Measurements from ENCODE around the gene PTEN.

The PTEN gene

DNA sequence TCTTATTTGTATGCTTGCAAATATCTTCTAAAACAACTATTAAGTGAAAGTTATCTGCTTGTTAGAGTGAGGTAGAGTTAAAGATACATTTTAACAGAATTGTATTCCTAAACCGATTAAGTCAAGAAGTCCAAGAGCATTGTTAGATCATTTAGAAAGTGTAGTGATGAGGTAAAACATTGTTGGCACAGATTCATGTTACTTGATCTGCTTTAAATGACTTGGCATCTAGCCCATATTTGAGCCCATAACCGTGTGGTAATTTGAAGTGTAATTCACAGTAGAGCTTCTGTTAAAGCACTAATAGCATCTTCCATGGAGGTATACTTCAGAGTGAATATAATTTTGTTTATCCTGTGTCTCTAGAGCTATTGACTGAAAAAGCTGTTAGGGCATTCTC, 62.1 kb downstream of the PTEN start:
- no peak for DNase-seq

GRCh38 chr10:87927091-87927490, 63.7 kb downstream of the PTEN start:
- no peak for DNase-seq

GRCh38 chr10:87928996-87929395, 65.6 kb downstream of the PTEN start:
- no peak for DNase-seq

DNA sequence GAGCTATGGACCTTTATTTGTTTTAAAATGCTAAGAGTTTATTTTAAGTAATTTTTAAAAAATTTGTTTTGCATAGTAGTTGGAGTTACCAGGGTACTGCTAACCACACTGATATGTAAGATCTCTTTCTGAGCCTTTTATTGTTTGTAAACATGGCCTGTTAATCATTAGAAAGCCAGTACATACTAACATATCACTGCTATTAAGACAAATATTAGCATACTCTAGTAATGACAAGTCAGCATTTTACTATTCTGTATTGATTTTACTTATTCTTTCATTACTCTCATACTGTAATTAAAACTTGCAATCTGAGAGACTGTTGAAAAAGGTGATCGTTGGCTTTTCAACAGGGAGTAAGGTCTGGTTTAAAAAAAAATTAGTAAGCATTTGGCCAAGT, 66.7 kb downstream of the PTEN start:
- DNase-seq: no peak

GRCh38 chr10:87930934-87931835, 67.8 kb downstream of the PTEN start:
- no peak for DNase-seq

GRCh38 chr10:87931836-87932230, 68.4 kb downstream of the PTEN start:
- no peak for DNase-seq

DNA sequence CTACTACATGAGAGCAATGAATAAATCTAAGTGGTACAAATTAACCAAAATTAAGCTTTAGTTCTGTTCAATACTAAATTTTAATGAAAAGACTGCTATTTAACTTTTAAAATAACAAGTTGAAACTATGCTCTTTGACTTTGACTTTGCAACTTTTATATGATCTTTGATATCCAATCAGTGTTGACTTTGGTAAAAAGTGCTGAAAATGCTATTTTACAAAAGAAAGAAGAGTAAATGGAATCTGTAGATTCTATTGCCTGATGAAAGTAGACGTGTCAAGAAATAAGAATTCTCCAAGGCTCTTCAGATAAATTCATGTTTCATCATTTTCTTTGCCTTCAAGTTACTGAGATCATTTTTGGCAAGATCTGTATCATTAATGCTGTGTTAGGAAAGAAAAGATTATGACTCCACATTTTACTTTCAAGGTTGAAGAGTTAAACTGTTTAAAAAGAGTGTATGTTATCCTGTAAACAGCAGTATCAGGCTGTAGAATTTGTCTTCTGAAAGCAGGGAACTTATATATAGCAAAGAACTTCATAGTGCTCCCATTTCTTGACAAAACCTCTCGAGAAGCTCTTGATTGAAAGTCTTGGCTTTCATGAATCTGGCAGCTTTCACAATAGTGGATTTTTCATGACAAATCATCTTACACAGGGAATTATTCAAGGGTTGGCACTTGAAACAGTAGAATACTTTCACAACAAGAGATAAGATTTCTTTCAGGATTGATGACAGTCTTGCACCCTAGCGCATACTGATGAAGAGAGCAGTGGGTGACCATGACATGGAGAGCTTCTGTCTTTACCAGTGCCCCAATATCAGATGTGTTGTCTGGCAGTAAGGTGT, 72.1 kb downstream of the PTEN start:
- DNase-seq: no peak

DNA sequence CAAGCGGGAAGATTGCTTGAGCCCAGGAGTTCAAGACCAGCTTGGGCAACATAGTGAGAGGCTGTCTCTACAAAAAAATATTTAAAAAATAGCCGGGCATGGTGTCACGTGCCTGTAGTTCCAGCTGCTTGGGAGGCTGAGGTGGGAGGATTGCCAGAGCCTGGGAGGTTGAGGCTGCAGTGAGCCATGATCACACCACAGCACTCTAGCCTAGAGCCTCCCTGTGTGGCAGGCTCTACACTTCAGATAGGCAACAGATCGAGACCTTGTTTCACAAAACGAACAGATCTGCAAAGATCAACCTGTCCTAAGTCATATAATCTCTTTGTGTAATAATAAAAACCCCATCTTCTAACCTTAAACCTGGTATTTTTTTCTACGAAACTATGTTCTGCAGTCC, 76.8 kb downstream of the PTEN start:
- no peak for DNase-seq

GRCh38 chr10:87942884-87943527, 79.6 kb downstream of the PTEN start:
- DNase-seq: no peak

GRCh38 chr10:87945984-87946383, 82.6 kb downstream of the PTEN start:
- DNase-seq: no peak

GRCh38 chr10:87952612-87953011, 89.2 kb downstream of the PTEN start:
- DNase-seq: no peak

GRCh38 chr10:87956055-87956454, 92.6 kb downstream of the PTEN start:
- no peak for DNase-seq

DNA sequence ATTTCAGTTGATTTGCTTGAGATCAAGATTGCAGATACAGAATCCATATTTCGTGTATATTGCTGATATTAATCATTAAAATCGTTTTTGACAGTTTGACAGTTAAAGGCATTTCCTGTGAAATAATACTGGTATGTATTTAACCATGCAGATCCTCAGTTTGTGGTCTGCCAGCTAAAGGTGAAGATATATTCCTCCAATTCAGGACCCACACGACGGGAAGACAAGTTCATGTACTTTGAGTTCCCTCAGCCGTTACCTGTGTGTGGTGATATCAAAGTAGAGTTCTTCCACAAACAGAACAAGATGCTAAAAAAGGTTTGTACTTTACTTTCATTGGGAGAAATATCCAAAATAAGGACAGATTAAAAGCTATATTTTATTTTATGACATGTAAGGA, 94.3 kb downstream of the PTEN start:
- no peak for DNase-seq

GRCh38 chr10:87960230-87960629, 96.8 kb downstream of the PTEN start:
- no peak for DNase-seq

DNA sequence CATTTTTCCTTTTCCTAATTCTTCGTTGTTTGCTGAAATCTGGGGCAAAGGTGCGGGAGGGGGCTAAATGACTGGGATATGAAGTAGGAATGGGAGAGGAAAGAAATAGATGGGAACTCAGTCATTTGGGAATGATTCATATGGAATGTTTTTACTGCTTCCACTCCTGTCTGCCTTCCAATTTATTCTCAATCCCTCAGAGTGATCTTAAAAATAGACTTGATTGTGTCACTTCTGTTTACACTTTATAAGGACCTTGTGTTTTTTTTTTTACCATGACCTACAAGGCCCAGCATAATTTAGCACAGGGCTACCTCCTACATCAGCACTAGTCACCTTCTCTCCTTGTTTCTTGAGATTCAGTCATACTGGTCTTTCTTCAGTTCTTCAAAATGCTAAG, 97.9 kb downstream of the PTEN start:
- no peak for DNase-seq

DNA sequence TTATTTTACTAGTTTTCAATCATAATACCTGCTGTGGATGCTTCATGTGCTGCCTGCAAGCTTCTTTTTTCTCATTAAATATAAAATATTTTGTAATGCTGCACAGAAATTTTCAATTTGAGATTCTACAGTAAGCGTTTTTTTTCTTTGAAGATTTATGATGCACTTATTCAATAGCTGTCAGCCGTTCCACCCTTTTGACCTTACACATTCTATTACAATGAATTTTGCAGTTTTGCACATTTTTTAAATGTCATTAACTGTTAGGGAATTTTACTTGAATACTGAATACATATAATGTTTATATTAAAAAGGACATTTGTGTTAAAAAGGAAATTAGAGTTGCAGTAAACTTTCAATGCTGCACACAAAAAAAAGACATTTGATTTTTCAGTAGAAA, 103.0 kb downstream of the PTEN start:
- DNase-seq: no peak

DNA sequence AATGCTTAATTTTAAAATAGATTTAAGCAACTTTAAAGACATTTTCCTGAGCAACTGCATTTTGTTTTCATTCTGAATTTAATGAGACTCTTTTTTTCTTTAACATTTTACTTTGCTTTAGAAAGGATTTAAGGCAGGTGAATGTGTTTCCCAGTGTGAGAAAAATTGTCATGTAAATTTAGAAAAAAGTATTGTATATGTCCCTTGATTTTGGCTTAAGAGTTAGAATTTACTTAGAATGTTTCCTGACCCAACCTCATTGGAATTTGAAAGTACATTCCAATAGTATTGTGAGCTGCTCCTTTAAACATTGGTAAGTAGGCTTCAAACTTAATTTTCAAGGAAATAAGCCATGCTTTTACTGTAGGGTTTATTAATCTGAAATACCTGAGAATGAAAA, 110.2 kb downstream of the PTEN start:
- DNase-seq: no peak

DNA sequence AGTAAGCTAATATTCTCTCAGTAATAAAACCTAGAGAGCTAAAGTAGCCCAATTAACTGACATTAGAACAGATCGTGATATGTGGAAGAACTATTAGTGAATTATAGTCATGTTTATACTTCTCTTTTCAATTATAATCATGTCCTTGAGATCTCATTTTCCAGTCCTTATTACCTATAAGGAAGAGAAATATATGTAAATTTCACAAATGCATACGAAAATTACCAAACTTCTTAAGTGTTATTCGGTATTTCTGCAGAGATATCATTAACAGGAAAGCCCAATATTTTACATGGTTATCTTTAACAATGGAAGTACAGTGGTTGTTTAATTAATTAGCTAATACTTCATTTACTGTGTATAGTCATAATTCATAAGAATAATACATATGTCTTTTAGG, 110.7 kb downstream of the PTEN start:
- DNase-seq: no peak

GRCh38 chr10:87974769-87975168, 111.3 kb downstream of the PTEN start:
- no peak for DNase-seq

- DNase-seq: no peak
Observed at GRCh38 chr10:87976101-87976743, 112.8 kb downstream of the PTEN start.

- DNase-seq: no peak
Observed at GRCh38 chr10:87978166-87978565, 114.7 kb downstream of the PTEN start.

DNA sequence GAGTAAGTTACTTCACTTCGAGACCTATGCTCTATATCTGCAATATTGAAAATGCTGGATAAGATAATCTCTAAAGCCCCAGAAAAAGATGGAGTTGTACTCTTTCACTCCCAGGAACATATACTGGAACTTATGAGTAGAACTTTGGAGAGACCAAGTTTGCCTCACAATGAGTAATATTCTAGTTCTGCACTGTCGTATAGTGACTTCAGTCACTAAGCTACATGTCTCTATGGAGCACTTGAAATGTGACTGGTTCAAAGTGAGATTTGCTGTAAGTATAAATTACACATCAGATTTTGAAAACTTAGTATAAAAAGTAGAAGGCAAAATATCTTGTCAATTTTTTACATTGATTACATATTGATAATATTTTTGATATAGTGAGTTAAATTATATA, 116.4 kb downstream of the PTEN start:
- no peak for DNase-seq

GRCh38 chr10:87983716-87984115, 120.3 kb downstream of the PTEN start:
- no peak for DNase-seq
